Inflammatory macrophage treated with lipopolysaccharide for 1 hour (primary cell): ENCODE results near the gene SLC2A1.

Experiments
- DNase-seq, 2 donors: peaks; one replicate each; pipeline ENCODE4 v3.0.0-alpha.2; 2020 to 2022

SLC2A1 gene

GRCh38 chr1:42940851-42941639 lies 17.6 kb downstream of the SLC2A1 start:
- peak in 1 of 2 donors; percentile 45 for DNase-seq

- no peak for DNase-seq
These were observed 19.7 kb downstream of the SLC2A1 start for GRCh38 chr1:42938645-42939615.

GRCh38 chr1:42937836-42938644 lies 20.6 kb downstream of the SLC2A1 start:
- peak; percentile 32 to 40 for DNase-seq

GRCh38 chr1:42937141-42937696 lies 21.4 kb downstream of the SLC2A1 start:
- peak; percentile 61 to 79 for DNase-seq

GRCh38 chr1:42936309-42937078 lies 22.2 kb downstream of the SLC2A1 start:
- peak in 1 of 2 donors; percentile 50 for DNase-seq

GRCh38 chr1:42935971-42936308 lies 22.7 kb downstream of the SLC2A1 start:
- no peak for DNase-seq

- DNase-seq = peak; percentile 38 to 61
These were observed 23.3 kb downstream of the SLC2A1 start for GRCh38 chr1:42935313-42935895.

- no peak for DNase-seq
These were observed 23.9 kb downstream of the SLC2A1 start for GRCh38 chr1:42934541-42935312.

GRCh38 chr1:42933610-42934491 lies 24.8 kb downstream of the SLC2A1 start:
- DNase-seq = no peak

- peak in 1 of 2 donors; percentile 52 for DNase-seq
These were observed 25.5 kb downstream of the SLC2A1 start for GRCh38 chr1:42933060-42933586.

- DNase-seq = no peak
These were observed 26.2 kb downstream of the SLC2A1 start for GRCh38 chr1:42932442-42932941.

- peak; percentile 52 to 74 for DNase-seq
These were observed 26.7 kb downstream of the SLC2A1 start for GRCh38 chr1:42931911-42932422.

- peak; percentile 61 to 65 for DNase-seq
These were observed 27.5 kb downstream of the SLC2A1 start for GRCh38 chr1:42931108-42931539.

- DNase-seq = no peak
These were observed 28.2 kb downstream of the SLC2A1 start for GRCh38 chr1:42930178-42931107.

GRCh38 chr1:42929434-42930177 lies 29.1 kb downstream of the SLC2A1 start:
- DNase-seq = no peak

GRCh38 chr1:42928859-42929258 lies 29.8 kb downstream of the SLC2A1 start:
- no peak for DNase-seq
